CD4-positive, alpha-beta T cell (primary cell): ENCODE data around the gene CDK7. TPM values are rescaled to one million over a fixed set of nuclear protein-coding genes. Genes with fewer than 3 reads are reported as not detected.

Experiments
- ATAC-seq: fragments of 200-7000 bp; cut with Tn5 transposase; one replicate; pipeline ENCODE4 v1.10.0; 2022; ENCODE audit warnings: mild to moderate bottlenecking; ENCODE audit not compliant: poor library complexity
- CTCF ChIA-PET: fragments of 350-600 bp; sonication (Branson Sonifier 250); formaldehyde crosslinking; loops from one replicate; lab custom pipeline; 2021; ENCODE audit warnings: antibody characterized with exemption, inconsistent platforms; lab: Charles Lee
- POLR2A ChIA-PET: fragments of 350-600 bp; sonication (Branson Sonifier 250); formaldehyde crosslinking; loops from one replicate; lab custom pipeline; 2021; ENCODE audit warnings: antibody characterized with exemption, inconsistent platforms; lab: Charles Lee
- DNase-seq, 14 experiments: peaks; one replicate each; pipeline ENCODE4 v3.0.0-alpha.2; 2013 to 2020; ENCODE audit warnings: mixed read lengths in 2 of 14
- H3K27ac ChIP-seq, 2 donors: one replicate each; pipeline versions ENCODE4 v1.5.1 to v1.7.0; 2013; ENCODE audit warnings: low read length in 2 of 2, low read depth in 1 of 2, mild to moderate bottlenecking in 1 of 2
- H3K27me3 ChIP-seq, 2 experiments: 1 replicate in 1 of 2; 2 replicates in 1 of 2; pipeline versions ENCODE4 v1.6.1 to v1.7.0; 2013; ENCODE audit warnings: low read length in 2 of 2, control low read depth in 1 of 2, mild to moderate bottlenecking in 1 of 2, moderate library complexity in 1 of 2; ENCODE audit not compliant: insufficient read depth in 2 of 2, control insufficient read depth in 1 of 2
- H3K36me3 ChIP-seq: one replicate; pipeline ENCODE4 v1.6.1; 2013; ENCODE audit warnings: low read length, control low read depth; ENCODE audit not compliant: insufficient read depth
- H3K4me1 ChIP-seq: one replicate; pipeline ENCODE4 v1.6.1; 2013; ENCODE audit warnings: low read length, control low read depth; ENCODE audit not compliant: insufficient read depth
- H3K4me3 ChIP-seq: one replicate; pipeline ENCODE4 v1.5.1; 2013; ENCODE audit warnings: mild to moderate bottlenecking, low read length, moderate library complexity
- H3K9me3 ChIP-seq, 2 experiments: 1 replicate in 1 of 2; 2 replicates in 1 of 2; pipeline versions ENCODE4 v1.6.1 to v1.7.0; 2013; ENCODE audit warnings: low read length in 2 of 2, mild to moderate bottlenecking in 2 of 2, control low read depth in 1 of 2, moderate library complexity in 1 of 2; ENCODE audit not compliant: control insufficient read depth in 1 of 2, insufficient read depth in 1 of 2
- H3K27ac Mint-ChIP-seq: one replicate; pipeline ENCODE4 v1.8.0; 2020; ENCODE audit warnings: mixed read lengths
- H3K27me3 Mint-ChIP-seq: one replicate; pipeline ENCODE4 v1.8.0; 2021; ENCODE audit warnings: mixed read lengths
- H3K36me3 Mint-ChIP-seq: one replicate; pipeline ENCODE4 v1.8.0; 2021; ENCODE audit warnings: low read depth, mixed read lengths
- H3K4me1 Mint-ChIP-seq: one replicate; pipeline ENCODE4 v1.8.0; 2021; ENCODE audit warnings: low read depth, mixed read lengths
- H3K4me3 Mint-ChIP-seq: one replicate; pipeline ENCODE4 v1.8.0; 2020; ENCODE audit warnings: mild to moderate bottlenecking, mixed read lengths
- H3K9me3 Mint-ChIP-seq: one replicate; pipeline ENCODE4 v1.8.0; 2020; ENCODE audit warnings: mixed read lengths
- intact Hi-C, 2 experiments: fragments of 100-400 bp; cut with DNase I in 1 of 2; cut with micrococcal nuclease in 1 of 2; formaldehyde crosslinking; loops; one replicate each; pipeline versions ENCODE4 v1.15.1 to v1.9.0; 2023 to 2025; cut with DNase I, micrococcal nuclease
- total RNA-seq, 174 experiments: library from RNA in 2 of 174; stranded (reverse) in 2 of 174; gene quantifications; one replicate each; pipeline ENCODE4 v1.2.3 and lab custom pipeline; 2021 to 2026
- TF ChIP-seq, protein P1 (sequence below): fragments of 200-600 bp; IDR thresholded peaks from one replicate; pipeline ENCODE4 v1.8.0; 2022; ENCODE audit warnings: antibody characterized with exemption, mild to moderate bottlenecking

The CDK7 gene
- total RNA-seq, 2 experiments from 2014 or later: 30.1 to 33.0 TPM

DNA sequence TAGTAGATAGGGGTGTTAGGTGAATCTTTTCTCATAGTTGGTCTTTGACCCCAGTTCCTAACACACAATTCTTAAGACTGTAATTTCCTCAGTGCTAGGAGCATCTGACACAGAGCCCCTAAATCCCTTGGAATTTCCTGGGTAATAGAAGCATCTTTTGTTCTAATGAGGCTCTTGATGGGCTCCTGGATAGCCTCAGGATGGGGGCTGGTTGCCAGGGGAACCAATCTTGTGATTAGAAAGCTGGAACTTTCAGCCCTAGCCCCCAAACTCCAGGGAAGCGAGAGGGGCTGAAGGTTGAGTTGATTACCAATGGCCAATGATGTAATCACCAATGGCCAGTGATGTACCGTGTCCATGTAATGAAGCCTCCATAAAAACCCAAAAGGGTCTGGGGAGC, 53.4 kb downstream of the CDK7 start:
- Mint-ChIP-seq H3K36me3 (peaks cover 18% of the 10 kb centered on the region), H3K4me1 (no peaks in the 10 kb centered on the region), H3K27me3 (no peaks in the 10 kb centered on the region), H3K9me3 (no peaks in the 10 kb centered on the region), H3K4me3 (no peak overlapping the region), H3K27ac (no peak overlapping the region)
- no peaks in the 10 kb centered on the region for H3K4me1 ChIP-seq
- CTCF ChIA-PET: no interaction called here
- H3K9me3 ChIP-seq: no peaks in the 10 kb centered on the region
- H3K27me3 ChIP-seq: no peaks in the 10 kb centered on the region
- TF ChIP-seq, protein P1, sequence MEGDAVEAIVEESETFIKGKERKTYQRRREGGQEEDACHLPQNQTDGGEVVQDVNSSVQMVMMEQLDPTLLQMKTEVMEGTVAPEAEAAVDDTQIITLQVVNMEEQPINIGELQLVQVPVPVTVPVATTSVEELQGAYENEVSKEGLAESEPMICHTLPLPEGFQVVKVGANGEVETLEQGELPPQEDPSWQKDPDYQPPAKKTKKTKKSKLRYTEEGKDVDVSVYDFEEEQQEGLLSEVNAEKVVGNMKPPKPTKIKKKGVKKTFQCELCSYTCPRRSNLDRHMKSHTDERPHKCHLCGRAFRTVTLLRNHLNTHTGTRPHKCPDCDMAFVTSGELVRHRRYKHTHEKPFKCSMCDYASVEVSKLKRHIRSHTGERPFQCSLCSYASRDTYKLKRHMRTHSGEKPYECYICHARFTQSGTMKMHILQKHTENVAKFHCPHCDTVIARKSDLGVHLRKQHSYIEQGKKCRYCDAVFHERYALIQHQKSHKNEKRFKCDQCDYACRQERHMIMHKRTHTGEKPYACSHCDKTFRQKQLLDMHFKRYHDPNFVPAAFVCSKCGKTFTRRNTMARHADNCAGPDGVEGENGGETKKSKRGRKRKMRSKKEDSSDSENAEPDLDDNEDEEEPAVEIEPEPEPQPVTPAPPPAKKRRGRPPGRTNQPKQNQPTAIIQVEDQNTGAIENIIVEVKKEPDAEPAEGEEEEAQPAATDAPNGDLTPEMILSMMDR: no peak
- H3K36me3 ChIP-seq: peaks cover 9% of the 10 kb centered on the region
- ATAC-seq (no peak), DNase-seq (no peak)
- intact Hi-C loops: loop anchor here in 1 of 2 experiments (10.0 kb wide), 1 partner anchor 47 kb away; the partner anchor contains the start of gene CCDC125
- no peak overlapping the region for H3K4me3 ChIP-seq
- H3K27ac ChIP-seq: no peak overlapping the region
- POLR2A ChIA-PET: no interaction called here

DNA sequence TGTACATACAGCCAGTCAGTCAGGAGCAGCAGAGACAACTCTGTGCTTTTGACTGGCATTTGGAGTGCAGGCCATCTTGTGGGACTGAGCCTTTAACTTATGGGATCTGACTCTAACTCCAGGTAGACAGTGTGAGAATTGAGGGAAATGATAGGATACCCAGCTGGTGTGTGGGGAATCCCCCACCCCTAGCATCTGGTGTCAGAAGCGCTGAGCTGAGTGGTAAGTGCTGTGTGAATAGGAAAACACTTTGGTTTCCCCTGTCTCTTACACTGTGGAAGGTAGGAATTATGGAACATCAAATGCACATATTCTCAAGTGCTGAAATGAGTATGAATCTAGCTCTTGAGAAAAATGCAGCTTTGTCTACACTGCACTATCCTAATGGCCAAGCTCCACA, 54.0 kb downstream of the CDK7 start:
- CTCF ChIA-PET: interaction anchor here (0.8 kb wide), 1 partner anchor 19 kb away, joined by 3 read pairs; no protein-coding TSS in a partner anchor
- H3K9me3 ChIP-seq: no peaks in the 10 kb centered on the region
- no peaks in the 10 kb centered on the region for H3K27me3 ChIP-seq
- intact Hi-C loops: loop anchor here in 1 of 2 experiments (10.0 kb wide), 1 partner anchor 46 kb away; the partner anchor contains the start of gene CCDC125
- H3K9me3 Mint-ChIP-seq: no peaks in the 10 kb centered on the region
- peaks cover 18% of the 10 kb centered on the region for H3K36me3 Mint-ChIP-seq
- POLR2A ChIA-PET: no interaction called here
- no peak overlapping the region for H3K27ac Mint-ChIP-seq
- TF ChIP-seq, protein P1: no peak
- H3K4me1 Mint-ChIP-seq: no peaks in the 10 kb centered on the region
- no peak overlapping the region for H3K27ac ChIP-seq
- no peak overlapping the region for H3K4me3 ChIP-seq
- H3K4me1 ChIP-seq: no peaks in the 10 kb centered on the region
- DNase-seq (no peak), ATAC-seq (no peak)
- peaks cover 9% of the 10 kb centered on the region for H3K36me3 ChIP-seq
- no peaks in the 10 kb centered on the region for H3K27me3 Mint-ChIP-seq
- no peak overlapping the region for H3K4me3 Mint-ChIP-seq

DNA sequence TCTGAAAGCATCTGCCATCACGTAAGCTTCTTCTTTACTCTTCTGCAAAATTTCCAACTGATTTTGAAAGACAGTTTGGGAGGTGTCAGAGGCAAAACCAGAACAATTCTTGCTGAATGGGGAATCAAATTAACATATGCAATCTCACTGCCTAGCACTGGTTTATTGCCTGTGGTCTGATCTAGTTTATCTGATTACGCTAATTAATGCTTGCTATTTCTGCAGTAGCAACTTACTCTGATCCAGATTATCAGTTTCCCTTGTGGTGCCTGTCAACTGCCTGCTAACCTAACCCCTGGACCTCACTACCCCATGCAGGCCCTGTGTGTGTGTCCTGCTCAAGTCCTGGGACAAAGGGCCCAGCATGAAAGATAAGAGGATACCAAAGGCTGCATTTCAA, 57.6 kb downstream of the CDK7 start:
- Mint-ChIP-seq H3K4me3 (no peak overlapping the region), H3K36me3 (peaks cover 17% of the 10 kb centered on the region), H3K4me1 (no peaks in the 10 kb centered on the region), H3K9me3 (no peaks in the 10 kb centered on the region), H3K27ac (no peak overlapping the region), H3K27me3 (no peaks in the 10 kb centered on the region)
- Histone ChIP-seq H3K36me3 (peaks cover 5% of the 10 kb centered on the region), H3K4me1 (no peaks in the 10 kb centered on the region), H3K27ac (no peak overlapping the region), H3K4me3 (no peak overlapping the region), H3K9me3 (no peaks in the 10 kb centered on the region), H3K27me3 (no peaks in the 10 kb centered on the region)
- CTCF ChIA-PET: no interaction called here
- TF ChIP-seq, protein P1: no peak
- no peak for ATAC-seq
- POLR2A ChIA-PET: no interaction called here
- DNase-seq: no peak
- intact Hi-C loops: no loop called here
